IPS-18c (cell line): Measurements from ENCODE around the gene ABHD16B.
"Not testable (repeated sequence)": the region's sequence is repeated elsewhere in the genome, so short reads cannot be mapped to it uniquely, and the experiment has no call there.

Experiments
- H3K4me3 ChIP-seq: 2 replicates; pipeline ENCODE4 v1.7.0; 2013; ENCODE audit warnings: low read depth, mild to moderate bottlenecking, low read length, moderate library complexity; ENCODE audit not compliant: insufficient read depth
- H3K9me3 ChIP-seq: one replicate; pipeline ENCODE4 v1.6.1; 2013; ENCODE audit warnings: mild to moderate bottlenecking, low read length, moderate library complexity; ENCODE audit not compliant: control insufficient read depth, insufficient read depth

The ABHD16B gene

DNA sequence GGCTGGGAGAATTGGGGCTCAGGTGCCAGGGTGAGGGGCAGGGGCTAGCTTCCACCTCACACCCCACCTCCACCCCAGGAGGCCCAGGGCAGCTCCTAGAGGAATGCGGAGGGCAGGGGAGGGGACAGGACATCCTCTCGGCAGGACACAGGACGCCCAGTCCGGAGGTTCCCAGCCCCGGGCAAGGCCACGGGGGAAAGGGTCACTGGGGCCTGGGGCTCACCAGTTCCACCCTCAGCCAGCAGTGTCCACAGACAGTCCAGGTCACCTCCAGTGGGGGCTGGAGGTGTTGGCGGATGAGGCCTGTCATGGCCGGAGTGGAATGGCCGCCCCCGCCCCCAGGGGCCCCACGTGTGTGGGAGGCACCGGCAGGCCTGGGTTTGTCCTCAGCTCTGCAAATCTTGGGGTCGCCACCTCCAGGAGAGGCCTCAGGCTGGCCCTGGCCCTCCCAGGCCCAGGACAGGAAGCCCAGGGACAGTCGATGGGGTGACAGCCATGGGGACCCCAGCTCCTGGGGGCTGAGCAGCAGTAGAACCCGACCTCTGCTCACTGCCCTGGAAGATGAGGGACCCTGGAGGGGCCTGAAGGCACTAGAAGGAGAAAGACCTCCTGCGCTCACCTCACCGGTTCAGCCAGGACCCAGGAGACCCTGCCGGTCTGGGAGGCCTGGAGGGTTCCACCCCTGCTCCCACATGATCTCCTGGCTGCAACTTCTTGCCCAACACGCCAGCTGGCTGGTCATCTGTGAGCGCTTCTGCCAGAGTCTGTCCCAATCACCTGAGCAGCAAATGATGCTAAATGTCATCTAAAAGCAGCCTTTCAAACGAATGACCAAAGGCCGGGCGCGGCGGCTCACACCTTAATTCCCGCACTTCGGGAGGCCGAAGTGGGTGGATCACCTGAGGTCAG lies 13.0 kb upstream of the ABHD16B start:
- peak overlapping the region; percentile 17; the same call in 1 of the 2 replicates for H3K4me3 ChIP-seq
- no peaks in the 10 kb centered on the region for H3K9me3 ChIP-seq

DNA sequence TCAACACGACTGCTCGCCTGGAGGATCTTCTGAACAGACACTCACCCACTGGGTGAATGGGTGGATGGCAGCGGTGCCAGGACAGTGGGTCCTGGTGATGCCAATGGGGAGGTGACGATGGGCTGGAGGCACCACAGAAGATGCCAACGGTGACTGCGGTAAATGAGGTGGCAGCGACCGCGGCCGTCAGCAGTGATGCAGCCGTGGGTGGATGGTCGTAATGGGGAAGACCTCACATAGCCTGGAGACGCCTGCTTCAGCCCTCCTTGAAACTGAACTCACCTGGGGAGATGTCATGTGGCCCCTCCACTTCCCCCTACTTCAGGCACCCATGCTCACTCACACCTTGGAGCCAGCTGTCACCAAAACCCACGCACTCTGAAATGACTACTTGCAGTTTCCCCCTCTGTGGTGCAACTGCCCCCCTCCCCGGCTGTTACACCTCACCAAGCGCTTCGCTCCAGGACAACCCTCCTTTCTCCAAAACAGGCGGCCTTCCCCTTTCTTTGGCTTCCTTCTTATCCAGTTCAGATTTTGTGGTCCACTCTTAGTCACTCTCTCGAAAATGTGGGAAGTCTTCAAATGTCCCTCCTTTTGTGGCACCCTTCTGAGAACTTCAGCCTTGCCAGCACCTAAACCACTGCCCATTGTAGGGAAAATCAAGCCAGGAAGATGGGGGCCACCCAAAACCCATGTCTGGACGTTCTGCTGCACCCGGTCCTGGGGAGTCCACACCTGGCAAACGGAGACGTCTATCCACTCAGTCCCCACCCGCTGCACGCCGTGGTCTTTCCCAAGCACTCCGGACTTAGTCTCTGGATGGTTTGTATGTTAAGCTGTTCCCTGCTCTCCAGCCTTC lies 10.4 kb upstream of the ABHD16B start:
- no peaks in the 10 kb centered on the region for H3K9me3 ChIP-seq
- no peak overlapping the region for H3K4me3 ChIP-seq

DNA sequence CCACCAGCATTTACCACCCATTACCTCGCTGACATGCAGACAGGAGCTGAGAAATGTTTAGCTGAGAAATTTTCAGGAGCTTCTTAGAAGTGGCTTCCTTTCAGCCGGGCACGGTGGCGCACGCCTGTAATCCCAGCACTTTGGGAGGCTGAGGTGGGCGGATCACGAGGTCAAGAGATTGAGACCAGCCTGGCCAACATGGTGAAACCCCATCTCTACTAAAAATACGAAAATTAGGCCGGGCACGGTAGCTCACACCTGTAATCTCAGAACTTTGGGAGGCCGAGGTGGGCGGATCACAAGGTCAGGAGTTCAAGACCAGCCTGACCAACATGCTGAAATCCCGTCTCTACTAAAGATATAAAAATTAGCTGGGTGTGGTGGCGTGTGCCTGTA lies 9.8 kb upstream of the ABHD16B start:
- not testable (repeated sequence) for H3K9me3 ChIP-seq, H3K4me3 ChIP-seq

DNA sequence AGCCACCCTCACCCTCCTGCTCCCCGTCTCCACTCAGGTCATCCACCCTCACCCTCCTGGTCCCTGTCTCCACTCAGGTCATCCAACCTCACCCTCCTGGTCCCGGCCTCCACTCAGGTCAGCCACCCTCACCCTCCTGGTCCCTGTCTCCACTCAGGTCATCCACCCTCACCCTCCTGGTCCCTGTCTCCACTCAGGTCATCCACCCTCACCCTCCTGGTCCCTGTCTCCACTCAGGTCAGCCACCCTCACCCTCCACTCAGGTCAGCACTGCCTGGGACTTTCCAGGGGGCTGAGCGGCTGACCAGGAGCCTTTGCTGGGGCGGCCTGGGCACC lies 7.6 kb upstream of the ABHD16B start:
- not testable (repeated sequence) for H3K4me3 ChIP-seq, H3K9me3 ChIP-seq

DNA sequence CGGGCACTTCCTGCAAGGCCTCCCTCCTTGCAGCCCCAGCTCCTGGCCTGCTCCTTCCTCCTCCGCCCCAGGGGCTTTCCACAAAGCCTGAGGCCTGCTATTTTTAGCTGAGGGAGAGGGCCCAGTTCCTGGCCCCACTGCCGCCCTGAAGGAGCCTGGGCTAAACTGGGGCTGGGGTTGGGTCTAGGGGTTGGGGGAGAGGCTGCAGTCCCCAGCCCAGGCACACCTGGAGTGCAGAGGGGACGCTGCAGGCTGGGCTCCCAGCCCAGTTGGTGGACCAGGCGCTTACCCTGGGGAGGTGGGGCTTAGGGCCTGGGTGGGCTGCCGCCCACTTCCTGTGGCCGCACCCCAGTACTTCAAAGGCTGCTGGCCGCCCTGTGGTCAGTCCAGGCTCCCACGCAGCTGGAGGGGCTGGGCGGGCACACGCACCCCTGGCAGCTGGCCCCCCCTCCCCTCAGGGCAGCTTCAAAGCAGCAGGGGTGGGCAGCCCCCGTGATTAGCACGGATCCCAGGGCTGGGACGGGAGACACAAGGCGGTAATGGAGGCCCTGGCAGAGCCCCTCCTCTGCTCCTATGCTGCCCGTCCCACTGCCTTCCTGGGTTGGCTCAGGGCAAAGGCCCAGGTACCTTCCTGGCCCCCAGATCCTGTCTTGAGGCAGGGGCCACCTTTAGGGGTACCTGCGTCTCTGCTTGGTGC lies 7.1 kb upstream of the ABHD16B start:
- Histone ChIP-seq H3K4me3 (no peak overlapping the region), H3K9me3 (no peaks in the 10 kb centered on the region)

DNA sequence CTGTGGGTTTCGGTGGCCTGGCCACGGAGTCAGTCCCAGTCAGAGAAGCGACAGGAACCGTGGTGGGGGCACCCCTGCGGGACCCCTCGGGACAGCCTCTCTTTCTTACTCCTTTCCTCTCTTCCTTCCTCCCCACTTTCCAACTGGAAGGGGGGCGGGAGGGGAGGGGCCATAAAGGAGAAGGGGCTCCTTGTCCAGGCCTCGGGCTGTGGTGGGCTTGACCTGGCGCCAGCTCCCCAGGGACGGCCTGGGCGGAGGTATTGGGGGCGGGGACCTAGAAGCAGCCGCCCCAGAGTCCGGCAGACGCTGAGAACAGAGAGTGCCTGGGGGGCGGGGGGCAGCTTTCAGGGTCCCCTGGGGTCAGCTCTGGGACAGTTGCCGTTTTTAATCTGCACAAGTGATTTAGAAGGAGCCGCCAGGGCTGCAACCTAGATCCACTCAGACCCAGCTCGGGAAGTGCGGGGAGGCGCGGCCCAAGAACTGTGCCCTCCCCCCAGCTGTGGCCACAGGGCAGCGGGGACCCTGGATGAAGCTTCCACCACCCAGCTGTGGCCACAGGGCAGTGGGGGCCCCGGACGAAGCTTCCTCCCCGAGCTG lies 6.4 kb upstream of the ABHD16B start:
- peak overlapping the region; percentile 15; the same call in 1 of the 2 replicates for H3K4me3 ChIP-seq
- H3K9me3 ChIP-seq, result no peaks in the 10 kb centered on the region

DNA sequence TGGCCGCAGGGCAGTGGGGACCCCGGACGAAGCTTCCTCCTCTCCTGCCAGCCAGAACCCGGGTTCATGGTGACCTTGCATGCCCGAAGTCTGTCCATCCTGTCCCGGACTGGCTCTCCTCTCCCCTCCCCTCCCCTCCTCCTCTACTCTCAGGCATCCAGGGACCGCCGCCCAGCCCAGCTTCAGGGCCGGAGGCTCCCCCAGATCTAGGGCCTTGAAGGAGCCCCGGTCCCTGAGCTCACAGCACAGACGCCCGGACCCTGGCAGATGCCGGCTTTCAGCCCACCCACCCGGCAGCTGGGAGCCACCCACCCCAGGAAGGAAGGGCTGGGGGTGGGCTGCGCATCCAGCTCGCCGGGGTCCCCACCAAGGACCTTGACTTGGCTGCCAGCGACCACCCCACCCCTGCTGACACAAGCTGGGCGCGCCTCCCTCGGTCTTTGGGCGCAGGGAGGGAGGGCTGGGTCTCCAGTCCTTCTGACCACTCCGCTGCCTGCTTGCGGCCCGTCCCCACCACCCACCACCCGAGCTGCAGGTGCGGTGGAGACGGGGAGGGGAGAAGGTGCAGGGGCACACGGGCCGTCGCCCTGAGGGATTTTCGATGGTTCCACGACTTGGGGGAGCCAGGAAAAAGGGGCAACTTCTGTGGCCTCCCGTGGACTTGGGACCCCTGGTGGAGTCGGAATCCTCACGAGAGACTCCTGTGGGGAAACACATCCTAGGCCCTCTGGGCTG lies 5.8 kb upstream of the ABHD16B start:
- Histone ChIP-seq H3K9me3 (no peaks in the 10 kb centered on the region), H3K4me3 (peak overlapping the region; percentile 16; the same call in 1 of the 2 replicates)

DNA sequence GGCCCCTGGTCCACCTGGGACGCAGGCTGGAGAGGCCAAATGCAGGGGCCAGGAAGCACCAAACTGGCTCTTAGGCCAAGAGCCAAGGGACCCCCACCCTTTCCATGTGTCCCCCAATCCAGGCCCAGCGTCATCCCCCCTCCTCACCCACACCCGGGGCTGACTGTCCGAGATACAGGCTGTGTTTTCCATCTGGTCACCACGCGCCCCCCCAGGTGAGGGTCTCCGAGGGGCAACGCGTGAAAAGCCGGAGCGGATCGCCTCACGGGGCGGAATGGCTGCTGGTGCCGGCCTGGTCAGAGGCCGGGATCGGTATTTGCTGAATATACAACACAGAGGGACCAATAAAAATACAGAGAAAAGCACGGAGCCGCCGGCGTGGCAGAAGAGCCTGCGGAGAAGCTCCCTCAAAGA lies 5.2 kb upstream of the ABHD16B start:
- H3K4me3 ChIP-seq, result peak overlapping the region; percentile 16; the same call in 1 of the 2 replicates

DNA sequence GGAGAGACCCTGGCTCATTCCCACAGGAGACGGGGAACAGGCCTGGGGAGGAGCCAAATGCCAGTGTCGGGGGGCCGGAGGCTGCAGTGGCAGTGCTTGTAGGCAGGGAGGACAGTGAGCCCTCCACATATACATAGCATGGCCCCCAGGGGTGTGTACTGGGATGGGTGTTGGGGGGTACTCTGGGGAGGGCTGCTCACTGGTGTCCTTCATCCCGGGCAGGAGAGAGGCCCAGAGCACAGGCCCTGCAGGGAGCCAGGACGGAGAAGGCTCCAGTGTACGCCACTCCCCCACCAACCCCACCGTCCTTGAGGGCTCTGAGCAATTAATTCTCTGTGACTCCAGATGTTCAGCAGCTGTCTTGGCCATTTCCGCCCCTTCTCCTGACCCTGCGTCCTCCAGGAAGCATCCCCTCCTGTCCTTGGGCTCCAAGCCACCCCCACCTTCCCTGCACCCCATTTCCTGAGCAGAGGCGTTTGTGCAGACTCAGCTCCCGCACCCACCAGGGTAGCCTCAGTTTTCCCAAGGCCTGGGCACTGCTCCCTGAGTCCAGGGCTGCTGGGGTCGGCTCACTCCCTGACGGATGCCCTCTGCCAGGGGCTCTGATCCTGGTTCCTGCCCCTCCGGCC lies 3.4 kb upstream of the ABHD16B start:
- H3K4me3 ChIP-seq, result no peak overlapping the region

More for the DNA sequence above, 5.2 kb upstream of the ABHD16B start:
- H3K9me3 ChIP-seq, result no peaks in the 10 kb centered on the region

DNA sequence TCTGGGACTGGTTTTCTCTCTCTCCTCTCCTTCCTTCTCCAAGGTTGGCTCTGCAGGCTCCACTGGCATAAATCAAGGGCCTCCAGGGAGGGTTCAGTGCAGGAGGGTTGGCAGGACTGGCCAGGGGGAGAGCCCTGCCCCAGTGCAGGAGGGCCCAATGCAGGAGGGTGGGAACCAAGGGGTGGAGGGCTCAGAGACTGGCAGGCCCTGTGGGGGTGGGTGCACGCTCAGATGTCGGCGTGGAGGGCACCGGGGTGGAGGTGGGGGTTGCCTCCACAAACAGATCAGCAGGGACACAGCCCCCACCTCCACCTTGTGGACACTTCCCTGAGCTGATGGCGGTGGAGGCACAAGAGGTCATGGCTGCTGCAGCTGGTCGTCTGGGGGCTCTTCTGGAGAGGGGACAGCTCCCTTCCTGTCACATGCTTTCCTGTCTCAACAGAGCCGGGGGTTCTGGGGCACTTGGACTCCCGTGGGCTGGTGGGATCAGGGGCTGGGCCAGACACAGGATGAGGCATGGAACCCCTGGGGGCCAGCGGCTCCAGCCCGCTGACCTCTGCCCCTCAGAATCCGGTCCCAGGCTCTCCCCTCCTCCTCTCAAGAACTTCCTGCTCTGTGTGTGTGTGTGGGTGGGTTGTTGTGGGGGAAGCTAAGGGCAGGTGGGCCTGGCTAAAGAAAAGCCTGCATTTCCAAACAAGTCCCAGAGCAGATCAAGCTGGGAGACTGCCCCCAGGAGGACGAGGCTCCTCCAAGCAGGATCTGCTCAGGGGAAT lies 2.7 kb upstream of the ABHD16B start:
- peak overlapping the region; percentile 29; the same call in 1 of the 2 replicates for H3K4me3 ChIP-seq
- H3K9me3 ChIP-seq, result no peaks in the 10 kb centered on the region

More for the DNA sequence above, 3.4 kb upstream of the ABHD16B start:
- H3K9me3 ChIP-seq, result no peaks in the 10 kb centered on the region

DNA sequence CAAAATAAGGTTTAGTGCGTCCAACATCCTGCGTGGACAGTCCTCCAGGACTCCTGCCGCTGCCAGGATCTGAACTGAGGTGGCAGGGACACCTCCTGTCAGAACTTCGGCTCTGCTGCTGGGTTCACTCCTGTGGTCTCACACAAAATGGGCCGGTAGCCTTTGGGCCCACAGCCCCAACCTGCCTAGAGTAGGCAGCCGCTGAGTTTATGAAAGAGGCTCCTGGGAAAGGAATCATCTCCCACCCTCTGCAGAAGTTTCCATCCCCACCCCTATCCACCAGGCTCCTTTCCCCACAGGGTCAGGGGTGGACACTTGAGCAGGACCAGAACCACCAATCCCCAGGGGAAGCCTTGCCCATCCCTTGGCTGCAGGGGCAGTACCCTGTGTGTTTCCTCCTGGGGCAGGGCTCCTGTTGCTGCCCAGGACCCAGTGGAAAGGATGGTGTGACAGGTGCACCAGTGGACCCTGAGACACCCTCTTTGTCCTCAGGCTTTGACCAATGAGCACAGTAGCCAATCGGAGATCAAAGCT lies 2.1 kb upstream of the ABHD16B start:
- Histone ChIP-seq H3K4me3 (peak overlapping the region; percentile 29; the same call in 1 of the 2 replicates), H3K9me3 (no peaks in the 10 kb centered on the region)

DNA sequence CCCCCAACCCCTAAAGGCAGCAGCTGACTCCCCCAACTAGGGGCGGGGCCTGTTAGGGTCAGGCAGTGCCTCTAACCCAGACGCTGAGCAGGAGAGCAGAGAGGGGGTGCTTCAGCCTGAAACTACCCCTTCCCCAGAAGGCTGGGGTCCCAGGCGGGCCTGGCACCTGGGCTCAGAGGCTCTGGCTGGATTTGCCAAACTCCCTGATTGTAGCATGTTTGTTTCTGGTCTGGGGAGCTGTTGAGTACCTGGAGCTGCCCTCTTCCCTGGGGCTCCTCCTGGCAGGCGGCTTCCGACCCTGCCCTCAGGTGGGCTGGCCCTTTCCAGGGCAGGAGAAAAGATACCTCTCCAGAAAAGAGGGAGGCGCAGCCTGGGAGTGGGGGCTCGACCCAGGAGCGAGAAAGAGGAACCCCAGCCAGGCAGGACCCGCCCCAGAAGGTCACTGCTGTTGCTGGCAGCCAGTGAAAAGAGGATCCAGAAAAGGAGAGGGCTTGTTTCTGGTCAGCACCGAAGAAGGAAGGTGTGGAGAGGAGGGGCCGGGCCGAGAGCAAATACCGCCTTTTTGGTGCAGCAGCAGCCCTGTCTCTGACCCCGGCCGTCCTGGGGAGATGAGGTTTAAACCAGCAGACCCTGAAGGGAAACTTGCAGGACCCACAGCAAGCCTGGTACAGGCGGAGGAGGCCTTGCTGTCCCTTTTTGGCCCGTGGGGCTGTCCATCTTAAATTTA lies 810 bp upstream of the ABHD16B start:
- H3K4me3 ChIP-seq, result no peak overlapping the region
- H3K9me3 ChIP-seq, result no peaks in the 10 kb centered on the region

DNA sequence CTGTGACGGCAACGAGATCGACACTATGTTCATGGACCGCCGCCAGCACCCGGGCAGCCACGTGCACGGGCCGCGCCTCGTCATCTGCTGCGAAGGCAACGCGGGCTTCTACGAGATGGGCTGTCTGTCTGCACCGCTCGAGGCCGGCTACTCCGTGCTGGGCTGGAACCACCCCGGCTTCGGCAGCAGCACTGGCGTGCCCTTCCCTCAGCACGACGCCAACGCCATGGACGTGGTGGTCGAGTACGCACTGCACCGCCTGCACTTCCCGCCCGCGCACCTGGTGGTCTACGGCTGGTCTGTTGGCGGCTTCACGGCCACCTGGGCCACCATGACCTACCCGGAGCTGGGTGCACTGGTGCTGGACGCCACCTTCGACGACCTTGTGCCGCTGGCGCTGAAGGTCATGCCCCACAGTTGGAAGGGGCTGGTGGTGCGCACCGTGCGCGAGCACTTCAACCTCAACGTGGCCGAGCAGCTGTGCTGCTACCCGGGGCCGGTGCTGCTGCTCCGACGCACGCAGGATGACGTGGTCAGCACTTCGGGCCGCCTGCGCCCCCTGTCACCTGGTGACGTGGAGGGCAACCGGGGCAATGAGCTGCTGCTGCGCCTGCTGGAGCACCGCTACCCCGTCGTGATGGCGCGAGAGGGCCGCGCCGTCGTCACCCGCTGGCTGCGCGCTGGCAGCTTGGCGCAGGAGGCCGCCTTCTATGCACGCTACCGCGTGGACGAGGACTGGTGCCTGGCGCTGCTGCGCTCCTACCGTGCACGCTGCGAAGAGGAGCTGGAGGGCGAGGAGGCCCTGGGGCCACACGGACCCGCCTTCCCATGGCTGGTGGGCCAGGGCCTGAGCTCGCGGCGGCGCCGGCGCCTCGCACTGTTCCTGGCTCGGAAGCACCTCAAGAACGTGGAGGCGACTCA lies 943 bp downstream of the ABHD16B start:
- H3K9me3 ChIP-seq, result no peaks in the 10 kb centered on the region
- no peak overlapping the region for H3K4me3 ChIP-seq
